ENCODE data around the gene CCDC144A.
"Not testable (repeated sequence)": the region's sequence is repeated elsewhere in the genome, so short reads cannot be mapped to it uniquely, and the experiment has no call there.

GRCh38 chr17:16666553-16666906, 23.5 kb upstream of the CCDC144A start:
- not testable (repeated sequence) for TF ChIP-seq CTCF (IDR thresholded peaks at IDR 0.05; ENCODE audit: insufficient read depth, low read depth, low read length); EZH2 (IDR thresholded peaks at IDR 0.05; ENCODE audit: insufficient read depth, low read length)

Measured in astrocyte (in vitro differentiated cells and primary cell).